GM15510 (cell line): ENCODE measurements around the gene NDUFAF3.
A peak's percentile ranks its signal among the peaks of the same experiment; 100 is the strongest.

ENCODE experiments used
- POLR2A ChIP-seq: IDR thresholded peaks from 3 replicates; pipeline ENCODE4 v1.6.1; 2011; ENCODE audit warnings: borderline replicate concordance; ENCODE audit not compliant: insufficient read length; ENCODE audit errors: extremely low read depth

NDUFAF3 gene

GRCh38 chr3:49012441-49013017 lies 9.4 kb upstream of the NDUFAF3 start:
- TF ChIP-seq POLR2A, result no peak

GRCh38 chr3:49013113-49013737 lies 8.7 kb upstream of the NDUFAF3 start:
- no peak for TF ChIP-seq POLR2A

- TF ChIP-seq POLR2A, result no peak
Measured at GRCh38 chr3:49013738-49014660, 7.9 kb upstream of the NDUFAF3 start.

- no peak for TF ChIP-seq POLR2A
Measured at GRCh38 chr3:49015072-49015471, 6.8 kb upstream of the NDUFAF3 start.

- TF ChIP-seq POLR2A, result no peak
Measured at GRCh38 chr3:49015765-49016164, 6.2 kb upstream of the NDUFAF3 start.

GRCh38 chr3:49016414-49017228 lies 5.3 kb upstream of the NDUFAF3 start:
- peak; percentile 3 for TF ChIP-seq POLR2A

GRCh38 chr3:49017229-49017970 lies 4.5 kb upstream of the NDUFAF3 start:
- TF ChIP-seq POLR2A, result no peak

- peak; percentile 66 for TF ChIP-seq POLR2A
Measured at GRCh38 chr3:49017971-49018706, 3.8 kb upstream of the NDUFAF3 start, which contains the start of gene DALRD3. Gene DALRD3, minus strand, starts transcription at chr3:49018580. Its CDS starts 16 bp downstream, at chr3:49018564.

GRCh38 chr3:49018707-49019006 lies 3.3 kb upstream of the NDUFAF3 start:
- TF ChIP-seq POLR2A, result no peak

GRCh38 chr3:49019941-49020329 lies 2.0 kb upstream of the NDUFAF3 start:
- no peak for TF ChIP-seq POLR2A

- no peak for TF ChIP-seq POLR2A
Measured at GRCh38 chr3:49020330-49021212, 1.4 kb upstream of the NDUFAF3 start.

- peak; percentile 100 for TF ChIP-seq POLR2A
Measured at GRCh38 chr3:49021213-49021812, 608 bp upstream of the NDUFAF3 start.

GRCh38 chr3:49022688-49023171 lies 809 bp downstream of the NDUFAF3 start:
- no peak for TF ChIP-seq POLR2A

GRCh38 chr3:49023775-49024174 lies 1.9 kb downstream of the NDUFAF3 start:
- no peak for TF ChIP-seq POLR2A
